ENCODE measurements around the gene TADA1. TPM values are rescaled to one million over a fixed set of nuclear protein-coding genes. Genes with fewer than 3 reads are reported as not detected.

TADA1 gene
- total and polyA plus RNA-seq, 2 experiments from 2014 or later, result 21.8 to 22.0 TPM

DNA sequence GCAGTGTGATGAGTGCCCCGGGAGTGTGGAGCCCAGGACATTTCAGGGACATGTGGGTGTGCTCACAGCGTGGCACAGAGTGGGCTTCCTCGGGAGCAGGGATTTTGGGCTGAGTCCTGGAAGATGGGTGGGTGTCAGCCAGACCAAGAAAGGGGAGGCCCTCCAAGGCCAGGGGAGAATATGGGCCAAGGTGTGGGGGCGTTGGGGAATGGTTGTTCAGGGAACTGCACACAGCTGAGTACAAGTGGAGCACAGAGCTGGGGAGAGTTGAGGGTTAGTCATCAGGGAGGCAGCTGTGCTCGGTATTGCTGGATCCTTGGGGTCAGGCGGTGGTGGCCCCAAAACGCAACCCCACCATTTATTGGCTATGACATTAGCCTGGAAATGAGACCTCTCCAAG, 31.3 kb downstream of the TADA1 start:
- H3K9me2 ChIP-seq (ENCODE audit: insufficient read depth), result no peaks in the 10 kb centered on the region
- peaks cover 16% of the 10 kb centered on the region for H3K4me1 Mint-ChIP-seq
- H3K4me3 ChIP-seq, result no peak overlapping the region
- no peaks in the 10 kb centered on the region for H3K27me3 ChIP-seq (ENCODE audit: insufficient read depth)
- no peaks in the 10 kb centered on the region for H3K9me3 Mint-ChIP-seq
- H3F3A ChIP-seq (replicated peaks; ENCODE audit: low read depth), result no peaks in the 10 kb centered on the region
- H3K27ac ChIP-seq (ENCODE audit: low read depth), result no peak overlapping the region
- H3K36me3 Mint-ChIP-seq (ENCODE audit: low read depth), result peaks cover 98% of the 10 kb centered on the region
- 0 out of 2 replicates have a peak overlapping the region, but pooled peaks have one; percentile 40 for H3K27ac Mint-ChIP-seq
- peaks cover 9% of the 10 kb centered on the region for H3K4me1 ChIP-seq (ENCODE audit: insufficient read depth)
- H4K20me1 ChIP-seq (replicated peaks; ENCODE audit: insufficient read depth), result peaks cover 28% of the 10 kb centered on the region
- peaks cover 72% of the 10 kb centered on the region for H3K79me2 ChIP-seq (replicated peaks; ENCODE audit: insufficient read depth)
- DNase-seq (ENCODE audit: low spot score), result no peak
- peaks cover 13% of the 10 kb centered on the region for H3K27me3 Mint-ChIP-seq (ENCODE audit: insufficient read depth, low read depth, poor library complexity)
- H3K4me3 Mint-ChIP-seq, result no peak overlapping the region
- H3K4me2 ChIP-seq, result no peak overlapping the region
- no peak for ATAC-seq
- peaks cover 71% of the 10 kb centered on the region for H3K36me3 ChIP-seq (ENCODE audit: insufficient read depth)
- H2AFZ ChIP-seq, result no peak overlapping the region
- TF ChIP-seq JUNB (IDR thresholded peaks at IDR 0.05; ENCODE audit: unreplicated experiment) (no peak), ZNF331 (CRISPR knock-in tag; IDR thresholded peaks at IDR 0.05; ENCODE audit: low read depth) (no peak), CREB1 (CRISPR knock-in tag; IDR thresholded peaks at IDR 0.05; ENCODE audit: low read depth) (no peak), EZH2phosphoT487 (IDR thresholded peaks at IDR 0.05; ENCODE audit: unreplicated experiment) (no peak), POLR2AphosphoS5 (IDR thresholded peaks at IDR 0.05; ENCODE audit: low read depth) (no peak), ETS1 (IDR thresholded peaks at IDR 0.05) (no peak), EZH2 (IDR thresholded peaks at IDR 0.05; ENCODE audit: low read depth, unreplicated experiment) (no peak), CTCF (conservative IDR thresholded peaks at IDR 0.05; ENCODE audit: low read depth in 2 of 2) (no peak), ZNF114 (CRISPR knock-in tag; IDR thresholded peaks at IDR 0.05) (no peak), STAT1 (IDR thresholded peaks at IDR 0.05; ENCODE audit: unreplicated experiment) (no peak), REST (IDR thresholded peaks at IDR 0.05; ENCODE audit: unreplicated experiment) (no peak), NANOG (IDR thresholded peaks at IDR 0.05; ENCODE audit: borderline replicate concordance) (no peak)
- TF ChIP-seq, protein P1, sequence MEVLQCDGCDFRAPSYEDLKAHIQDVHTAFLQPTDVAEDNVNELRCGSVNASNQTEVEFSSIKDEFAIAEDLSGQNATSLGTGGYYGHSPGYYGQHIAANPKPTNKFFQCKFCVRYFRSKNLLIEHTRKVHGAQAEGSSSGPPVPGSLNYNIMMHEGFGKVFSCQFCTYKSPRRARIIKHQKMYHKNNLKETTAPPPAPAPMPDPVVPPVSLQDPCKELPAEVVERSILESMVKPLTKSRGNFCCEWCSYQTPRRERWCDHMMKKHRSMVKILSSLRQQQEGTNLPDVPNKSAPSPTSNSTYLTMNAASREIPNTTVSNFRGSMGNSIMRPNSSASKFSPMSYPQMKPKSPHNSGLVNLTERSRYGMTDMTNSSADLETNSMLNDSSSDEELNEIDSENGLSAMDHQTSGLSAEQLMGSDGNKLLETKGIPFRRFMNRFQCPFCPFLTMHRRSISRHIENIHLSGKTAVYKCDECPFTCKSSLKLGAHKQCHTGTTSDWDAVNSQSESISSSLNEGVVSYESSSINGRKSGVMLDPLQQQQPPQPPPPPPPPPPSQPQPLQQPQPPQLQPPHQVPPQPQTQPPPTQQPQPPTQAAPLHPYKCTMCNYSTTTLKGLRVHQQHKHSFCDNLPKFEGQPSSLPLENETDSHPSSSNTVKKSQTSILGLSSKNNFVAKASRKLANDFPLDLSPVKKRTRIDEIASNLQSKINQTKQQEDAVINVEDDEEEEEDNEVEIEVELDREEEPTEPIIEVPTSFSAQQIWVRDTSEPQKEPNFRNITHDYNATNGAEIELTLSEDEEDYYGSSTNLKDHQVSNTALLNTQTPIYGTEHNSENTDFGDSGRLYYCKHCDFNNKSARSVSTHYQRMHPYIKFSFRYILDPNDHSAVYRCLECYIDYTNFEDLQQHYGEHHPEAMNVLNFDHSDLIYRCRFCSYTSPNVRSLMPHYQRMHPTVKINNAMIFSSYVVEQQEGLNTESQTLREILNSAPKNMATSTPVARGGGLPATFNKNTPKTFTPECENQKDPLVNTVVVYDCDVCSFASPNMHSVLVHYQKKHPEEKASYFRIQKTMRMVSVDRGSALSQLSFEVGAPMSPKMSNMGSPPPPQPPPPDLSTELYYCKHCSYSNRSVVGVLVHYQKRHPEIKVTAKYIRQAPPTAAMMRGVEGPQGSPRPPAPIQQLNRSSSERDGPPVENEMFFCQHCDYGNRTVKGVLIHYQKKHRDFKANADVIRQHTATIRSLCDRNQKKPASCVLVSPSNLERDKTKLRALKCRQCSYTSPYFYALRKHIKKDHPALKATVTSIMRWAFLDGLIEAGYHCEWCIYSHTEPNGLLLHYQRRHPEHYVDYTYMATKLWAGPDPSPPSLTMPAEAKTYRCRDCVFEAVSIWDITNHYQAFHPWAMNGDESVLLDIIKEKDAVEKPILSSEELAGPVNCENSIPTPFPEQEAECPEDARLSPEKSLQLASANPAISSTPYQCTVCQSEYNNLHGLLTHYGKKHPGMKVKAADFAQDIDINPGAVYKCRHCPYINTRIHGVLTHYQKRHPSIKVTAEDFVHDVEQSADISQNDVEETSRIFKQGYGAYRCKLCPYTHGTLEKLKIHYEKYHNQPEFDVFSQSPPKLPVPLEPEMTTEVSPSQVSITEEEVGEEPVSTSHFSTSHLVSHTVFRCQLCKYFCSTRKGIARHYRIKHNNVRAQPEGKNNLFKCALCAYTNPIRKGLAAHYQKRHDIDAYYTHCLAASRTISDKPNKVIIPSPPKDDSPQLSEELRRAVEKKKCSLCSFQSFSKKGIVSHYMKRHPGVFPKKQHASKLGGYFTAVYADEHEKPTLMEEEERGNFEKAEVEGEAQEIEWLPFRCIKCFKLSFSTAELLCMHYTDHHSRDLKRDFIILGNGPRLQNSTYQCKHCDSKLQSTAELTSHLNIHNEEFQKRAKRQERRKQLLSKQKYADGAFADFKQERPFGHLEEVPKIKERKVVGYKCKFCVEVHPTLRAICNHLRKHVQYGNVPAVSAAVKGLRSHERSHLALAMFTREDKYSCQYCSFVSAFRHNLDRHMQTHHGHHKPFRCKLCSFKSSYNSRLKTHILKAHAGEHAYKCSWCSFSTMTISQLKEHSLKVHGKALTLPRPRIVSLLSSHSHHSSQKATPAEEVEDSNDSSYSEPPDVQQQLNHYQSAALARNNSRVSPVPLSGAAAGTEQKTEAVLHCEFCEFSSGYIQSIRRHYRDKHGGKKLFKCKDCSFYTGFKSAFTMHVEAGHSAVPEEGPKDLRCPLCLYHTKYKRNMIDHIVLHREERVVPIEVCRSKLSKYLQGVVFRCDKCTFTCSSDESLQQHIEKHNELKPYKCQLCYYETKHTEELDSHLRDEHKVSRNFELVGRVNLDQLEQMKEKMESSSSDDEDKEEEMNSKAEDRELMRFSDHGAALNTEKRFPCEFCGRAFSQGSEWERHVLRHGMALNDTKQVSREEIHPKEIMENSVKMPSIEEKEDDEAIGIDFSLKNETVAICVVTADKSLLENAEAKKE (CRISPR knock-in tag; IDR thresholded peaks at IDR 0.05), result no peak
